Sigmoid colon (tissue), 3 donors: ENCODE measurements around the gene SSR1.

ENCODE experiments used
- POLR2A ChIP-seq, 2 donors: fragments of 450-650 bp; IDR thresholded peaks; one replicate each; pipeline ENCODE4 v1.6.1; 2016; ENCODE audit warnings: antibody characterized with exemption in 2 of 2, mild to moderate bottlenecking in 2 of 2, moderate library complexity in 2 of 2
- TF ChIP-seq, protein P1 (sequence below), 4 experiments: fragments of 450-650 bp in 3 of 4; fragments of 200-600 bp in 1 of 4; IDR thresholded peaks; one replicate each; pipeline ENCODE4 v1.5.1; 2016 to 2019; ENCODE audit warnings: antibody characterized with exemption in 4 of 4, mild to moderate bottlenecking in 3 of 4, moderate library complexity in 2 of 4

DNA sequence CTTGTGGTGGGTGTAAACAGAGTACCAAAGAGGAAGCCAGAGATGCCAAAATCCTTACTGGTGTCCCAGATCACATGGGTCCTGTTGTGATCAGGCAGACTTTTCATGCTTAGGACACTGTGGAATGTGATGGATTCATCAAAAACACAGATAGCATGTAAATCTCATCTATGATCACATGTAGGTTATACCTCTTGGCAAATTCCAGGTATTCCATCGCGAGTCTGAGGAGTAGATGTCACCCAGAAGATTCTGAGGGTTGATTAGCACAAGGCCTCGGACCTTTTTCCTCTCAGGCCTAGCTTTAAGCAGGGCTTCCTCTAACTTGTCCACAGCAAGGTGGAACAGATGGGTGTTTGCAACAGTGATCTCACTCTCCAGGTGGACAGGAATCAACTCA lies 28.3 kb upstream of the SSR1 start:
- TF ChIP-seq, protein P1, sequence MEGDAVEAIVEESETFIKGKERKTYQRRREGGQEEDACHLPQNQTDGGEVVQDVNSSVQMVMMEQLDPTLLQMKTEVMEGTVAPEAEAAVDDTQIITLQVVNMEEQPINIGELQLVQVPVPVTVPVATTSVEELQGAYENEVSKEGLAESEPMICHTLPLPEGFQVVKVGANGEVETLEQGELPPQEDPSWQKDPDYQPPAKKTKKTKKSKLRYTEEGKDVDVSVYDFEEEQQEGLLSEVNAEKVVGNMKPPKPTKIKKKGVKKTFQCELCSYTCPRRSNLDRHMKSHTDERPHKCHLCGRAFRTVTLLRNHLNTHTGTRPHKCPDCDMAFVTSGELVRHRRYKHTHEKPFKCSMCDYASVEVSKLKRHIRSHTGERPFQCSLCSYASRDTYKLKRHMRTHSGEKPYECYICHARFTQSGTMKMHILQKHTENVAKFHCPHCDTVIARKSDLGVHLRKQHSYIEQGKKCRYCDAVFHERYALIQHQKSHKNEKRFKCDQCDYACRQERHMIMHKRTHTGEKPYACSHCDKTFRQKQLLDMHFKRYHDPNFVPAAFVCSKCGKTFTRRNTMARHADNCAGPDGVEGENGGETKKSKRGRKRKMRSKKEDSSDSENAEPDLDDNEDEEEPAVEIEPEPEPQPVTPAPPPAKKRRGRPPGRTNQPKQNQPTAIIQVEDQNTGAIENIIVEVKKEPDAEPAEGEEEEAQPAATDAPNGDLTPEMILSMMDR (IDR thresholded peaks at IDR 0.05) = no peak
- no peak for TF ChIP-seq POLR2A (IDR thresholded peaks at IDR 0.05)
